HepG2 (cell line): ENCODE data around the gene BCAT1. TPM values are rescaled to one million over a fixed set of nuclear protein-coding genes. Genes with fewer than 3 reads are reported as not detected.

Experiments used
- ATAC-seq: fragments of 200-7000 bp; cut with Tn5 transposase; 3 replicates; pipeline ENCODE4 v1.9.1; 2020; ENCODE audit warnings: mild to moderate bottlenecking, moderate library complexity
- BruUV-seq: library from RNA; stranded (reverse); fragments of 400-500 nt; replicated peaks from 2 replicates; lab custom pipeline; 2021; lab: Mats Ljungman, UMichigan
- CTCF ChIA-PET: fragments of 300-600 bp; formaldehyde crosslinking; extraction: SDS; loops from one replicate; lab custom pipeline; 2021; ENCODE audit warnings: low total read pairs, inconsistent platforms, low intra/inter-chr PET ratio; lab: Yijun Ruan, JAX
- POLR2A ChIA-PET: fragments of 350-600 bp; sonication (Branson Sonifier 250); formaldehyde crosslinking; loops from one replicate; lab custom pipeline; 2020; ENCODE audit warnings: antibody characterized with exemption, inconsistent platforms; lab: Yijun Ruan, JAX
- DNase-seq: peaks from one replicate; pipeline ENCODE4 v3.0.0-alpha.2; 2015; ENCODE audit warnings: low spot score
- FAIRE-seq: peaks from 3 replicates; lab custom pipeline; 2011; peaks lifted over from hg19 to GRCh38; lab: Jason Lieb, UNC
- H2AFZ ChIP-seq: one replicate; pipeline ENCODE4 v1.6.1; 2011; ENCODE audit warnings: low read length, inconsistent platforms
- H3K27ac ChIP-seq: fragments of 300-600 bp; 3 replicates; pipeline ENCODE4 v1.8.0; 2011; ENCODE audit warnings: mixed run types, mild to moderate bottlenecking, mixed read lengths, low read length, inconsistent platforms; ENCODE audit not compliant: insufficient read depth; ENCODE audit errors: extremely low read length
- H3K27me3 ChIP-seq, 2 experiments: fragments of 200-600 bp in 1 of 2; 2 replicates in 1 of 2; 3 replicates in 1 of 2; pipeline versions ENCODE4 v1.6.0 to v1.8.0; 2011; ENCODE audit warnings: low read length in 2 of 2, mild to moderate bottlenecking in 2 of 2, moderate library complexity in 2 of 2, inconsistent platforms in 1 of 2; ENCODE audit not compliant: insufficient read depth in 2 of 2, control insufficient read depth in 1 of 2
- H3K36me3 ChIP-seq, 2 experiments: fragments of 200-600 bp in 1 of 2; replicated peaks in 1 of 2; 2 replicates in 1 of 2; 3 replicates in 1 of 2; pipeline versions ENCODE4 v1.5.1 to v1.8.0; 2011; ENCODE audit warnings: low read length in 2 of 2, inconsistent platforms in 1 of 2; ENCODE audit not compliant: insufficient read depth in 2 of 2, control insufficient read depth in 1 of 2
- H3K4me1 ChIP-seq: 2 replicates; pipeline ENCODE4 v1.5.1; 2012; ENCODE audit warnings: low read length, inconsistent platforms; ENCODE audit not compliant: insufficient read depth
- H3K4me2 ChIP-seq: 2 replicates; pipeline ENCODE4 v1.6.0; 2011; ENCODE audit warnings: low read depth, low read length, inconsistent platforms
- H3K4me3 ChIP-seq, 3 experiments: fragments of 200-600 bp in 1 of 3; sonication (generic), shearing (Covaris generic) in 1 of 3; replicated peaks in 1 of 3; 2 replicates each; pipeline ENCODE4 v1.5.1; 2011 to 2016; ENCODE audit warnings: low read length in 3 of 3, inconsistent platforms in 2 of 3, low read depth in 2 of 3, mild to moderate bottlenecking in 2 of 3, control low read depth in 1 of 3, mixed read lengths in 1 of 3; ENCODE audit not compliant: insufficient read depth in 1 of 3
- H3K79me2 ChIP-seq: one replicate; pipeline ENCODE4 v1.6.1; 2011; ENCODE audit warnings: low read length, inconsistent platforms; ENCODE audit not compliant: insufficient read depth
- H3K9ac ChIP-seq: 2 replicates; pipeline ENCODE4 v1.6.0; 2011; ENCODE audit warnings: mild to moderate bottlenecking, low read depth, low read length, inconsistent platforms; ENCODE audit not compliant: insufficient read depth
- H3K9me3 ChIP-seq: 2 replicates; pipeline ENCODE4 v1.5.1; 2012; ENCODE audit warnings: mild to moderate bottlenecking, low read length
- H4K20me1 ChIP-seq: 2 replicates; pipeline ENCODE4 v1.6.0; 2011; ENCODE audit warnings: inconsistent platforms, mild to moderate bottlenecking, low read length, moderate library complexity; ENCODE audit not compliant: insufficient read depth
- FOXC1 ChIP-seq: sonication (generic); formaldehyde crosslinking; IDR thresholded peaks from 2 replicates; pipeline ENCODE4 v1.8.0; 2022; ENCODE audit warnings: mild to moderate bottlenecking, missing genetic modification reagents, borderline replicate concordance
- KAT2B ChIP-seq: fragments of 150-350 bp; IDR thresholded peaks from 2 replicates; pipeline ENCODE4 v1.6.1; 2014; ENCODE audit warnings: low read depth, low read length, borderline replicate concordance
- NFE2L2 ChIP-seq: fragments of 150-350 bp; IDR thresholded peaks from 2 replicates; pipeline ENCODE4 v1.6.1; 2014; ENCODE audit warnings: low read length
- NFIB ChIP-seq: sonication (generic); formaldehyde crosslinking; IDR thresholded peaks from 2 replicates; pipeline ENCODE4 v1.9.0; 2021; ENCODE audit warnings: missing genetic modification reagents, mild to moderate bottlenecking, borderline replicate concordance
- PLRG1 ChIP-seq: fragments of 450-650 bp; conservative IDR thresholded peaks from 2 replicates; pipeline ENCODE4 v1.6.1; 2016
- TARDBP ChIP-seq: sonication (generic); formaldehyde crosslinking; IDR thresholded peaks from 2 replicates; pipeline ENCODE4 v1.8.0; 2022; ENCODE audit warnings: mild to moderate bottlenecking, missing genetic modification reagents
- ZFP36L1 ChIP-seq: sonication (generic); formaldehyde crosslinking; IDR thresholded peaks from 2 replicates; pipeline ENCODE4 v1.8.0; 2022; ENCODE audit warnings: mild to moderate bottlenecking, missing genetic modification reagents, moderate library complexity
- ZKSCAN1 ChIP-seq: fragments of 150-350 bp; IDR thresholded peaks from 2 replicates; pipeline ENCODE4 v1.6.1; 2014; ENCODE audit warnings: low read length
- ZNF496 ChIP-seq: sonication (generic); formaldehyde crosslinking; IDR thresholded peaks from 2 replicates; pipeline ENCODE4 v1.8.1; 2023; ENCODE audit warnings: mild to moderate bottlenecking, moderate library complexity, missing genetic modification reagents; ENCODE audit not compliant: insufficient replicate concordance
- ZSCAN22 ChIP-seq: sonication (generic); formaldehyde crosslinking; IDR thresholded peaks from 2 replicates; pipeline ENCODE4 v1.4.0; 2020; ENCODE audit warnings: mild to moderate bottlenecking, missing genetic modification reagents
- WGBS: methylation state at CpG from one replicate; pipeline ENCODE4 v1.1.6; 2017; ENCODE audit warnings: low lambda C conversion rate; 5-methylcytosine and 5-hydroxymethylcytosine counted together
- in situ Hi-C: cut with HindIII; loops from 2 replicates; pipeline ENCODE4 v1.10.0; 2017; ENCODE audit warnings: low pct_unique_long_range_greater_than_20kb; ENCODE audit not compliant: extremely low pct_ligation_motif_present
- intact Hi-C: fragments of 100-400 bp; cut with micrococcal nuclease; formaldehyde crosslinking; loops from one replicate; pipeline ENCODE4 v1.10.0; 2022; ENCODE audit not compliant: unreplicated experiment
- polyA plus RNA-seq, 8 experiments: library from polyadenylated mRNA; depleted of rRNA in 3 of 8; stranded (reverse) in 7 of 8; unstranded in 1 of 8; fragments of >200 nt; fragmentation: Illumina TruSeq in 4 of 8; extraction: Trizol in 4 of 8; gene quantifications; 2 replicates each; pipeline versions ENCODE4 v1.2.1 to v1.2.3, GENCODE V29; 2011 to 2016; ENCODE audit warnings: low read depth in 4 of 8, missing spikeins in 1 of 8, mixed read lengths in 1 of 8; ENCODE audit not compliant: insufficient read depth in 1 of 8
- total RNA-seq, 5 experiments: library from RNA; depleted of rRNA; stranded (reverse); fragments of >200 nt; fragmentation: Illumina TruSeq; extraction: Trizol; gene quantifications; 2 replicates each; pipeline ENCODE4 v1.2.3, GENCODE V29; 2016; ENCODE audit warnings: low read depth in 1 of 5
- TF ChIP-seq, protein P1 (sequence below): sonication (generic); formaldehyde crosslinking; IDR thresholded peaks from 2 replicates; pipeline ENCODE4 v1.5.1; 2020; ENCODE audit warnings: mild to moderate bottlenecking, moderate library complexity, missing genetic modification reagents
- TF ChIP-seq, protein P2 (sequence below): sonication (generic); formaldehyde crosslinking; IDR thresholded peaks from 2 replicates; pipeline ENCODE4 v1.4.0; 2020; ENCODE audit warnings: low read depth, missing genetic modification reagents

Gene BCAT1
- total and polyA plus RNA-seq, 2 of the 13 experiments (the other 11 are each of a cell fraction or from before 2014, with no cell fraction given): 8.0 to 75.5 TPM

DNA sequence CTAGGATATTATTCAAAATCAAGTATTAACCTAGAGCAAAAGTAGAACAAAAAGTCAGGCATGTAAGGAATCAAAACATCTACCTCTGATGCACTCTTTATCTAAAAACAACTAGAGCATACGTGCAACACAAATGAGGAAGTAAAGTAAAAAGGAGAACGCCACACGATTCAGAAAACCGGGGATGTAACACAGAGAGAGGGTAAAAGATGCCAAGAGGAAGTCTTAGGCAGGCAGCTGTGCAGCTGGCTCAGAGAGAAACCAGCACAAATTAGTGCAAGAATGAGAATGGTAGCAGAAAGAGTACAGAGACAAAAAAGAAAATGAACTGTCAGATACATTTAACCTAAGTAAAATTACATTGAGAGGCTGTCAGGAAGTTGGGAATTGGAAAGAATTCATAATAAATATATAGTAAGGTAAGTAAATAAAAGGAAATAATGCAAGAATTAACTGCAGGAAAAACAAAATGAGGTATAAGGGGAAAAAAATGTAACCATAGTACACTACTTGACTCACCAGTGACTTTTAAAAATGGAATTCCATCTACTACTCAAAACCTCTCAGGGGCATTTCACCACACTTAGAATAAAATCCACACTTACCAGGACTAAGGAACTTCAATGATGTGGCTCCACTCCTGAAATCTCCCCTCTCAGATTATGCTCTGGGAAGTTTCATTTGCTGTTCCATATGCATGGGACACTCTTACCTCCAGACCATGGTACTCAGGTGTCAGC is 17.1 kb downstream of the BCAT1 start:
- ChIA-PET POLR2A (no interaction called here), CTCF (no interaction called here)
- no peaks in the 10 kb centered on the region for H3K36me3 ChIP-seq
- ATAC-seq (no peak), DNase-seq (no peak), FAIRE-seq (no peak)
- no peaks in the 10 kb centered on the region for H4K20me1 ChIP-seq
- H3K4me3 ChIP-seq: no peak overlapping the region
- H2AFZ ChIP-seq: no peak overlapping the region
- no TSS peak for BruUV-seq
- H3K4me2 ChIP-seq: no peak overlapping the region
- no peak for TF ChIP-seq ZNF496 (CRISPR knock-in tag)
- TF ChIP-seq, protein P1, sequence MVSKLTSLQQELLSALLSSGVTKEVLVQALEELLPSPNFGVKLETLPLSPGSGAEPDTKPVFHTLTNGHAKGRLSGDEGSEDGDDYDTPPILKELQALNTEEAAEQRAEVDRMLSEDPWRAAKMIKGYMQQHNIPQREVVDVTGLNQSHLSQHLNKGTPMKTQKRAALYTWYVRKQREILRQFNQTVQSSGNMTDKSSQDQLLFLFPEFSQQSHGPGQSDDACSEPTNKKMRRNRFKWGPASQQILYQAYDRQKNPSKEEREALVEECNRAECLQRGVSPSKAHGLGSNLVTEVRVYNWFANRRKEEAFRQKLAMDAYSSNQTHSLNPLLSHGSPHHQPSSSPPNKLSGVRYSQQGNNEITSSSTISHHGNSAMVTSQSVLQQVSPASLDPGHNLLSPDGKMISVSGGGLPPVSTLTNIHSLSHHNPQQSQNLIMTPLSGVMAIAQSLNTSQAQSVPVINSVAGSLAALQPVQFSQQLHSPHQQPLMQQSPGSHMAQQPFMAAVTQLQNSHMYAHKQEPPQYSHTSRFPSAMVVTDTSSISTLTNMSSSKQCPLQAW (CRISPR knock-in tag): no peak
- TF ChIP-seq PLRG1: no peak
- no peak for TF ChIP-seq NFE2L2
- TF ChIP-seq ZSCAN22 (CRISPR knock-in tag): no peak
- peaks cover 27% of the 10 kb centered on the region; the same call in 1 of the 2 replicates for H3K4me1 ChIP-seq
- peaks cover 17% of the 10 kb centered on the region for H3K79me2 ChIP-seq
- no peak overlapping the region for H3K9ac ChIP-seq
- no peaks in the 10 kb centered on the region for H3K9me3 ChIP-seq
- 86% methylated on average over 4 of the region's 4 CpGs for WGBS
- no peak overlapping the region for H3K27ac ChIP-seq
- no peaks in the 10 kb centered on the region for H3K27me3 ChIP-seq
- intact Hi-C loops (no loop called here), in situ Hi-C loops (no loop called here)

DNA sequence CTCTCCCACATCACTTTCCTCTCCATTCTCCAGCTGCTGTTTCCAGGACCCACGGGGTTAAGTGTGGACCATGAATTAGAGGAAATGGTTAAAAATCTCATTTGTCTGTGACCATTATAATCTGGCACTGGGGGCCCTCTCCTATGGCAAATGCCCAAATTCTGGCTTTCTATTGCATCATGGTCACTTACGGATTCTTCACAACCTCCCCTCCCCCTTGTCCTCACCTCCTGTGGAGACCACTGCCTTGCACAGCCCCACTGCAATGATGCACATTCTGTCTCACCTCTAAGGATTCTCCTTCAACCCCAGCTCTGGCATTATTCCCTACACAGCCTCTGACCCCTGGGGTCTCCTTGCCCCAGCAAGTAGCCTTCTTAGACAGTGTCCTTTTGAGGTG is 18.9 kb downstream of the BCAT1 start:
- Histone ChIP-seq H3K27ac (no peak overlapping the region), H3K4me3 (no peak overlapping the region), H3K79me2 (peaks cover 8% of the 10 kb centered on the region), H3K9me3 (no peaks in the 10 kb centered on the region), H3K4me2 (no peak overlapping the region), H3K9ac (no peak overlapping the region), H3K36me3 (peaks cover 0 to 2% of the 10 kb centered on the region in 2 experiments; a peak in 1 of 5 replicates), H3K27me3 (no peaks in the 10 kb centered on the region), H2AFZ (no peak overlapping the region), H3K4me1 (peaks cover 26% of the 10 kb centered on the region; the same call in 1 of the 2 replicates), H4K20me1 (no peaks in the 10 kb centered on the region)
- POLR2A ChIA-PET: no interaction called here
- intact Hi-C loops (no loop called here), in situ Hi-C loops (no loop called here)
- ATAC-seq (no peak; the same call in 2 of the 3 replicates), FAIRE-seq (no peak), DNase-seq (no peak)
- no TSS peak for BruUV-seq
- CTCF ChIA-PET: no interaction called here
- 91% methylated on average over 2 of the region's 2 CpGs for WGBS
- TF ChIP-seq ZFP36L1 (CRISPR knock-in tag) (no peak), ZKSCAN1 (no peak), TARDBP (CRISPR knock-in tag) (no peak), KAT2B (no peak), NFIB (CRISPR knock-in tag) (no peak), FOXC1 (no peak)
- TF ChIP-seq, protein P2, sequence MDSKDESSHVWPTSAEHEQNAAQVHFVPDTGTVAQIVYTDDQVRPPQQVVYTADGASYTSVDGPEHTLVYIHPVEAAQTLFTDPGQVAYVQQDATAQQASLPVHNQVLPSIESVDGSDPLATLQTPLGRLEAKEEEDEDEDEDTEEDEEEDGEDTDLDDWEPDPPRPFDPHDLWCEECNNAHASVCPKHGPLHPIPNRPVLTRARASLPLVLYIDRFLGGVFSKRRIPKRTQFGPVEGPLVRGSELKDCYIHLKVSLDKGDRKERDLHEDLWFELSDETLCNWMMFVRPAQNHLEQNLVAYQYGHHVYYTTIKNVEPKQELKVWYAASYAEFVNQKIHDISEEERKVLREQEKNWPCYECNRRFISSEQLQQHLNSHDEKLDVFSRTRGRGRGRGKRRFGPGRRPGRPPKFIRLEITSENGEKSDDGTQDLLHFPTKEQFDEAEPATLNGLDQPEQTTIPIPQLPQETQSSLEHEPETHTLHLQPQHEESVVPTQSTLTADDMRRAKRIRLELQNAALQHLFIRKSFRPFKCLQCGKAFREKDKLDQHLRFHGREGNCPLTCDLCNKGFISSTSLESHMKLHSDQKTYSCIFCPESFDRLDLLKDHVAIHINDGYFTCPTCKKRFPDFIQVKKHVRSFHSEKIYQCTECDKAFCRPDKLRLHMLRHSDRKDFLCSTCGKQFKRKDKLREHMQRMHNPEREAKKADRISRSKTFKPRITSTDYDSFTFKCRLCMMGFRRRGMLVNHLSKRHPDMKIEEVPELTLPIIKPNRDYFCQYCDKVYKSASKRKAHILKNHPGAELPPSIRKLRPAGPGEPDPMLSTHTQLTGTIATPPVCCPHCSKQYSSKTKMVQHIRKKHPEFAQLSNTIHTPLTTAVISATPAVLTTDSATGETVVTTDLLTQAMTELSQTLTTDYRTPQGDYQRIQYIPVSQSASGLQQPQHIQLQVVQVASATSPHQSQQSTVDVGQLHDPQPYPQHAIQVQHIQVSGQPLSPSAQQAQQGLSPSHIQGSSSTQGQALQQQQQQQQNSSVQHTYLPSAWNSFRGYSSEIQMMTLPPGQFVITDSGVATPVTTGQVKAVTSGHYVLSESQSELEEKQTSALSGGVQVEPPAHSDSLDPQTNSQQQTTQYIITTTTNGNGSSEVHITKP: no peak
